Measurements from ENCODE around the gene ZNF398. TPM values are rescaled to one million over a fixed set of nuclear protein-coding genes. Genes with fewer than 3 reads are reported as not detected.

ZNF398 gene
- total and polyA plus RNA-seq, 10 of the 15 experiments (the other 5 are each of a cell fraction or from before 2014, with no cell fraction given): 2.3 to 15.3 (median 10.0) TPM

GRCh38 chr7:149140831-149141230, 6.4 kb upstream of the ZNF398 start (continued):
- no peak for TF ChIP-seq ZBTB4 (CRISPR knock-in tag; IDR thresholded peaks at IDR 0.05)
- no peak for TF ChIP-seq SRF (IDR thresholded peaks at IDR 0.05; ENCODE audit: low read depth in 2 of 2, low read length in 2 of 2)
- TF ChIP-seq PAX5 (IDR thresholded peaks at IDR 0.05; ENCODE audit: borderline replicate concordance, low read depth, low read length): no peak
- TF ChIP-seq NR2C2 (IDR thresholded peaks at IDR 0.05; ENCODE audit: borderline replicate concordance, control insufficient read depth, insufficient read length, low read depth): no peak
- TF ChIP-seq POLR2AphosphoS2 (IDR thresholded peaks at IDR 0.05; ENCODE audit: low read depth, low read length): no peak
- no peak for TF ChIP-seq USF2 (IDR thresholded peaks at IDR 0.05; ENCODE audit: borderline replicate concordance, low read depth, low read length)
- TF ChIP-seq EED (IDR thresholded peaks at IDR 0.05; ENCODE audit: low read depth): no peak
- TF ChIP-seq CHD4 (IDR thresholded peaks at IDR 0.05): no peak
- TF ChIP-seq RFX5 (IDR thresholded peaks at IDR 0.05; ENCODE audit: low read depth, low read length): no peak
- TF ChIP-seq CBFB (IDR thresholded peaks at IDR 0.05; ENCODE audit: low read depth): no peak

GRCh38 chr7:149141893-149142292, 5.4 kb upstream of the ZNF398 start:
- TF ChIP-seq TCF7 (IDR thresholded peaks at IDR 0.05; ENCODE audit: borderline replicate concordance) (no peak), NFXL1 (IDR thresholded peaks at IDR 0.05; ENCODE audit: borderline replicate concordance) (no peak), FOXM1 (IDR thresholded peaks at IDR 0.05; ENCODE audit: low read depth, low read length) (no peak), NRF1 (conservative IDR thresholded peaks at IDR 0.05; ENCODE audit: low read depth, low read length) (no peak), KDM1A (IDR thresholded peaks at IDR 0.05; ENCODE audit: borderline replicate concordance) (no peak)
- ATAC-seq (no peak), FAIRE-seq (no peak), DNase-seq (ENCODE audit: low read depth, low spot score) (no peak)
- H3K4me3 ChIP-seq: no peak overlapping the region
- H3K27ac ChIP-seq (ENCODE audit: control insufficient read depth, insufficient read depth): no peak overlapping the region
- H2AFZ ChIP-seq (ENCODE audit: control insufficient read depth, low read depth, low read length): no peak overlapping the region
- H3K27me3 ChIP-seq (replicated peaks in 1 of 2; ENCODE audit: control insufficient read depth in 2 of 2, insufficient read depth in 2 of 2, low read length in 1 of 2): no peaks in the 10 kb centered on the region
- H3K4me2 ChIP-seq (ENCODE audit: control insufficient read depth, insufficient read depth): no peak overlapping the region
- ChIA-PET CTCF (no interaction called here), SMC1A (ENCODE audit: uncharacterized antibody, unreplicated experiment) (no interaction called here), RAD21 (ENCODE audit: unreplicated experiment) (no interaction called here), POLR2A (interaction anchor here (0.6 kb wide), 1 partner anchor 14 kb away, joined by 3 read pairs; no protein-coding TSS in a partner anchor)
- peaks cover 15% of the 10 kb centered on the region for H3K79me2 ChIP-seq (ENCODE audit: control insufficient read depth, insufficient read depth, low read length)
- H3K9me3 ChIP-seq (replicated peaks; ENCODE audit: control insufficient read depth, insufficient read depth, low read length): no peaks in the 10 kb centered on the region
- no peaks in the 10 kb centered on the region for H3K36me3 ChIP-seq (ENCODE audit: control insufficient read depth in 2 of 2, insufficient read depth in 2 of 2, low read length in 1 of 2)
- intact Hi-C loops (cut with micrococcal nuclease; ENCODE audit: unreplicated experiment) (loop anchor here (10.0 kb wide), 1 partner anchor 283 kb away; no protein-coding TSS in a partner anchor), in situ Hi-C loops (cut with MboI) (no loop called here)
- BruUV-seq (replicated peaks): no TSS peak
- H3K4me1 ChIP-seq (ENCODE audit: control insufficient read depth, insufficient read depth, low read length): peaks cover 5% of the 10 kb centered on the region
- no peaks in the 10 kb centered on the region for H4K20me1 ChIP-seq (ENCODE audit: control insufficient read depth, insufficient read depth)
- no peak overlapping the region for H3K9ac ChIP-seq (ENCODE audit: control insufficient read depth, insufficient read depth, low read length)
- WGBS (ENCODE audit: insufficient coverage, insufficient replicate concordance, low lambda C conversion rate, missing lambda C conversion rate): 90% methylated on average over 4 of the region's 4 CpGs
